ENCODE results near the gene PCDHB16.
A peak's percentile ranks its signal among the peaks of the same experiment; 100 is the strongest.
"Not testable (repeated sequence)": the region's sequence is repeated elsewhere in the genome, so short reads cannot be mapped to it uniquely, and the experiment has no call there.

The PCDHB16 gene

DNA sequence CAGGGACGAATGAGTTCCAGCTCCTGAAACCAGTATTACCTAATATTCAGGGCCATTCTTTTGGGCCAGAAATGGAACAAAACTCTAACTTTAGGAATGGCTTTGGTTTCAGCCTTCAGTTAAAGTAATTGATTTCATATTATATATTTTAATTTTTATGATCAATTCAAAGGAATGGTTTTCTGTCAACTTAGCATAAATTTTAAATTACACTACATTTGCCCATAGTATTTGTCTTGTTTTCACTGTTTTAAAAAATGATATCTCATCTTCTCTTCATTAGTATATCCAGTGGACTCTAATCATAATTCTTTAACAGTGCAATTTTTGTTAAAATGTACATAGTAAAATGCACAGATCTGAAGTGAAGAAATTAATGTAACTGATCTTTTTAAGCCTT is 1.9 kb upstream of the PCDHB16 start:
- H3K9ac ChIP-seq (ENCODE audit: low read depth in 1 of 2, low read length in 2 of 2): no peak overlapping the region
- H3K9me3 ChIP-seq (ENCODE audit: control insufficient read depth in 2 of 2, low read length in 2 of 2): peaks cover 3 to 18% of the 10 kb centered on the region in 2 donors
- no peaks in the 10 kb centered on the region for H3K36me3 ChIP-seq (ENCODE audit: control insufficient read depth in 2 of 2, insufficient read depth in 2 of 2, low read length in 2 of 2)
- no peaks in the 10 kb centered on the region for H3K27me3 ChIP-seq (ENCODE audit: control insufficient read depth in 2 of 2, insufficient read depth in 2 of 2, low read length in 2 of 2)
- H3K27ac ChIP-seq (ENCODE audit: low read depth in 2 of 2, low read length in 2 of 2): no peak overlapping the region
- H3K4me1 ChIP-seq (ENCODE audit: control insufficient read depth in 2 of 2, insufficient read depth in 2 of 2, low read length in 2 of 2): no peaks in the 10 kb centered on the region
- no peak overlapping the region for H3K4me3 ChIP-seq (ENCODE audit: low read length in 2 of 2)

DNA sequence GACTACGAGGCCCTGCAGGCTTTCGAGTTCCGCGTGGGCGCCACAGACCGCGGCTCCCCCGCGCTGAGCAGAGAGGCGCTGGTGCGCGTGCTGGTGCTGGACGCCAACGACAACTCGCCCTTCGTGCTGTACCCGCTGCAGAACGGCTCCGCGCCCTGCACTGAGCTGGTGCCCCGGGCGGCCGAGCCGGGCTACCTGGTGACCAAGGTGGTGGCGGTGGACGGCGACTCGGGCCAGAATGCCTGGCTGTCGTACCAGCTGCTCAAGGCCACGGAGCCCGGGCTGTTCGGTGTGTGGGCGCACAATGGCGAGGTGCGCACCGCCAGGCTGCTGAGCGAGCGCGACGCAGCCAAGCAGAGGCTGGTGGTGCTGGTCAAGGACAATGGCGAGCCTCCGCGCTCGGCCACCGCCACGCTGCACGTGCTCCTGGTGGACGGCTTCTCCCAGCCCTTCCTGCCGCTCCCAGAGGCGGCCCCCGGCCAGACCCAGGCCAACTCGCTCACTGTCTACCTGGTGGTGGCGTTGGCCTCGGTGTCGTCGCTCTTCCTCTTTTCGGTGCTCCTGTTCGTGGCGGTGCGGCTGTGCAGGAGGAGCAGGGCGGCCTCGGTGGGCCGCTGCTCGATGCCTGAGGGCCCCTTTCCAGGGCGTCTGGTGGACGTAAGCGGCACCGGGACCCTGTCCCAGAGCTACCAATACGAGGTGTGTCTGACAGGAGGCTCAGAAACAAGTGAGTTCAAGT is 2.1 kb downstream of the PCDHB16 start:
- H3K9me3 ChIP-seq (ENCODE audit: control insufficient read depth in 2 of 2, low read length in 2 of 2): not testable (repeated sequence)

DNA sequence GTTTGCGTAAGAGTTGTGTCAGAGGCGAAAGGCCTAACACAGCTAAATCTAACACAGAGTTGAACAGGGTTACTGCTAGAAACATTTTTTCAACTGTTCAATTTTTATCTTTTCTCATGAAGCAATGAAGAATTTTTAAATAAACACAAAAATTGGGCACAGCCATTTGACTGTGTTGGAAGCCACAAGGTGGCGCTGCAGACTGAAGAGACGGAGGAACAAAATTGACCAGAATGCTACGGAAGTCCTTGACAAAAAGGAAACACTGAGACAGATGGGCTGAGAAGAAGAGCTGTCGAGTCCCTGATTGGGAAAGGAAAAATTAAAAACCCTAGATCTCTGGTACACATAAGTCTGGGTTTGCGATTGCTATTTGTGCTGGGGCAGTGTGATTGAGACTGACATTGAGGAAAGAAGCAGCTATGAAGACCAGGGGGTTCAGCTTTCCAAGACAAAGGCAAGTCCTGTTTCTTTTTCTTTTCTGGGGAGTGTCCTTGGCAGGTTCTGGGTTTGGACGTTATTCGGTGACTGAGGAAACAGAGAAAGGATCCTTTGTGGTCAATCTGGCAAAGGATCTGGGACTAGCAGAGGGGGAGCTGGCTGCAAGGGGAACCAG is 4.8 kb downstream of the PCDHB16 start, which contains the start of gene PCDHB9:
PCDHB9 (plus strand) TSS at position 265 of the 616 bp plus-strand sequence; CDS start at position 423, 158 bp downstream.
- Histone ChIP-seq H3K4me3 (ENCODE audit: low read length in 2 of 2) (peak within 1 kb of the TSS in 1 of 2 donors; percentile 45), H3K9ac (ENCODE audit: low read depth in 1 of 2, low read length in 2 of 2) (no peak within 1 kb of the TSS), H3K4me1 (ENCODE audit: control insufficient read depth in 2 of 2, insufficient read depth in 2 of 2, low read length in 2 of 2) (no peaks in the 10 kb centered on the region), H3K27me3 (ENCODE audit: control insufficient read depth in 2 of 2, insufficient read depth in 2 of 2, low read length in 2 of 2) (no peaks in the 10 kb centered on the region), H3K9me3 (ENCODE audit: control insufficient read depth in 2 of 2, low read length in 2 of 2) (peaks cover 0 to 3% of the 10 kb centered on the region in 2 donors), H3K27ac (ENCODE audit: low read depth in 2 of 2, low read length in 2 of 2) (no peak within 1 kb of the TSS), H3K36me3 (ENCODE audit: control insufficient read depth in 2 of 2, insufficient read depth in 2 of 2, low read length in 2 of 2) (no peaks in the 10 kb centered on the region)

More for the DNA sequence above, 2.1 kb downstream of the PCDHB16 start:
- not testable (repeated sequence) for H3K4me3 ChIP-seq (ENCODE audit: low read length in 2 of 2); H3K9ac ChIP-seq (ENCODE audit: low read depth in 1 of 2, low read length in 2 of 2); H3K36me3 ChIP-seq (ENCODE audit: control insufficient read depth in 2 of 2, insufficient read depth in 2 of 2, low read length in 2 of 2); H3K27ac ChIP-seq (ENCODE audit: low read depth in 2 of 2, low read length in 2 of 2); H3K27me3 ChIP-seq (ENCODE audit: control insufficient read depth in 2 of 2, insufficient read depth in 2 of 2, low read length in 2 of 2); H3K4me1 ChIP-seq (ENCODE audit: control insufficient read depth in 2 of 2, insufficient read depth in 2 of 2, low read length in 2 of 2)

DNA sequence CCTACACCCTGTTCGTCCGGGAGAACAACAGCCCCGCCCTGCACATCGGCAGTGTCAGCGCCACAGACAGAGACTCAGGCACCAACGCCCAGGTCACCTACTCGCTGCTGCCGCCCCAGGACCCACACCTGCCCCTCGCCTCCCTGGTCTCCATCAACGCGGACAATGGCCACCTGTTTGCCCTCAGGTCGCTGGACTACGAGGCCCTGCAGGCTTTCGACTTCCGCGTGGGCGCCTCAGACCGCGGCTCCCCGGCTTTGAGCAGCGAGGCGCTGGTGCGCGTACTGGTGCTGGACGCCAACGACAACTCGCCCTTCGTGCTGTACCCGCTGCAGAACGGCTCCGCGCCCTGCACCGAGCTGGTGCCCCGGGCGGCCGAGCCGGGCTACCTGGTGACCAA is 6.5 kb downstream of the PCDHB16 start:
- H3K9me3 ChIP-seq (ENCODE audit: control insufficient read depth in 2 of 2, low read length in 2 of 2); H3K4me1 ChIP-seq (ENCODE audit: control insufficient read depth in 2 of 2, insufficient read depth in 2 of 2, low read length in 2 of 2); H3K27ac ChIP-seq (ENCODE audit: low read depth in 2 of 2, low read length in 2 of 2); H3K36me3 ChIP-seq (ENCODE audit: control insufficient read depth in 2 of 2, insufficient read depth in 2 of 2, low read length in 2 of 2); H3K9ac ChIP-seq (ENCODE audit: low read depth in 1 of 2, low read length in 2 of 2); H3K4me3 ChIP-seq (ENCODE audit: low read length in 2 of 2); H3K27me3 ChIP-seq (ENCODE audit: control insufficient read depth in 2 of 2, insufficient read depth in 2 of 2, low read length in 2 of 2): not testable (repeated sequence)

DNA sequence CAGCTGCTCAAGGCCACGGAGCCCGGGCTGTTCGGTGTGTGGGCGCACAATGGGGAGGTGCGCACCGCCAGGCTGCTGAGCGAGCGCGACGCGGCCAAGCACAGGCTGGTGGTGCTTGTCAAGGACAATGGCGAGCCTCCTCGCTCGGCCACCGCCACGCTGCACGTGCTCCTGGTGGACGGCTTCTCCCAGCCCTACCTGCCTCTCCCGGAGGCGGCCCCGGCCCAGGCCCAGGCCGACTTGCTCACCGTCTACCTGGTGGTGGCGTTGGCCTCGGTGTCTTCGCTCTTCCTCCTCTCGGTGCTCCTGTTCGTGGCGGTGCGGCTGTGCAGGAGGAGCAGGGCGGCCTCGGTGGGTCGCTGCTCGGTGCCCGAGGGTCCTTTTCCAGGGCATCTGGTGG is 6.9 kb downstream of the PCDHB16 start:
- H3K9ac ChIP-seq (ENCODE audit: low read depth in 1 of 2, low read length in 2 of 2): not testable (repeated sequence)

DNA sequence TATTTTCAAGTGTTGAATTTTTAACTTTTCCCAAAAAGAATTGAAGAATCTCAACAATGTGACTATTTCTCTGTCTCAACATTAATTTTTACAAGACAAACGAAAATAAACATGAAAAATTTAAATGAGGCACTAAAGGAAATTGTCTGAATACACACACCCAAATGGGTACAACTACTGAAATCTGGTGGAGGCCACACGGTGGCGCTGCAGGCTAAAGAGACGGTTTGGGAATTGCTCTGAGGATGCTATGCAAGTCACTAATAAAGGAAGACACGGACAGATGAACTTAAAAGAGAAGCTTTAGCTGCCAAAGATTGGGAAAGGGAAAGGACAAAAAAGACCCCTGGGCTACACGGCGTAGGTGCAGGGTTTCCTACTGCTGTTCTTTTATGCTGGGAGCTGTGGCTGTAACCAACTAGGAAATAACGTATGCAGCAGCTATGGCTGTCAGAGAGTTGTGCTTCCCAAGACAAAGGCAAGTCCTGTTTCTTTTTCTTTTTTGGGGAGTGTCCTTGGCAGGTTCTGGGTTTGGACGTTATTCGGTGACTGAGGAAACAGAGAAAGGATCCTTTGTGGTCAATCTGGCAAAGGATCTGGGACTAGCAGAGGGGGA is 10.0 kb downstream of the PCDHB16 start, which contains the start of gene PCDHB10:
PCDHB10 (plus strand) TSS at position 244 of the 616 bp plus-strand sequence; CDS start at position 444, 200 bp downstream.
- H3K27me3 ChIP-seq (ENCODE audit: control insufficient read depth in 2 of 2, insufficient read depth in 2 of 2, low read length in 2 of 2): no peaks in the 10 kb centered on the region
- H3K4me1 ChIP-seq (ENCODE audit: control insufficient read depth in 2 of 2, insufficient read depth in 2 of 2, low read length in 2 of 2): no peaks in the 10 kb centered on the region
- H3K9me3 ChIP-seq (ENCODE audit: control insufficient read depth in 2 of 2, low read length in 2 of 2): peaks cover 2 to 6% of the 10 kb centered on the region in 2 donors
- H3K36me3 ChIP-seq (ENCODE audit: control insufficient read depth in 2 of 2, insufficient read depth in 2 of 2, low read length in 2 of 2): no peaks in the 10 kb centered on the region
- H3K4me3 ChIP-seq (ENCODE audit: low read length in 2 of 2): peak within 1 kb of the TSS in 1 of 2 donors; percentile 44
- H3K27ac ChIP-seq (ENCODE audit: low read depth in 2 of 2, low read length in 2 of 2): no peak within 1 kb of the TSS
- no peak within 1 kb of the TSS for H3K9ac ChIP-seq (ENCODE audit: low read depth in 1 of 2, low read length in 2 of 2)

More for the DNA sequence above, 6.9 kb downstream of the PCDHB16 start:
- not testable (repeated sequence) for H3K4me1 ChIP-seq (ENCODE audit: control insufficient read depth in 2 of 2, insufficient read depth in 2 of 2, low read length in 2 of 2); H3K9me3 ChIP-seq (ENCODE audit: control insufficient read depth in 2 of 2, low read length in 2 of 2); H3K4me3 ChIP-seq (ENCODE audit: low read length in 2 of 2); H3K36me3 ChIP-seq (ENCODE audit: control insufficient read depth in 2 of 2, insufficient read depth in 2 of 2, low read length in 2 of 2); H3K27ac ChIP-seq (ENCODE audit: low read depth in 2 of 2, low read length in 2 of 2); H3K27me3 ChIP-seq (ENCODE audit: control insufficient read depth in 2 of 2, insufficient read depth in 2 of 2, low read length in 2 of 2)

DNA sequence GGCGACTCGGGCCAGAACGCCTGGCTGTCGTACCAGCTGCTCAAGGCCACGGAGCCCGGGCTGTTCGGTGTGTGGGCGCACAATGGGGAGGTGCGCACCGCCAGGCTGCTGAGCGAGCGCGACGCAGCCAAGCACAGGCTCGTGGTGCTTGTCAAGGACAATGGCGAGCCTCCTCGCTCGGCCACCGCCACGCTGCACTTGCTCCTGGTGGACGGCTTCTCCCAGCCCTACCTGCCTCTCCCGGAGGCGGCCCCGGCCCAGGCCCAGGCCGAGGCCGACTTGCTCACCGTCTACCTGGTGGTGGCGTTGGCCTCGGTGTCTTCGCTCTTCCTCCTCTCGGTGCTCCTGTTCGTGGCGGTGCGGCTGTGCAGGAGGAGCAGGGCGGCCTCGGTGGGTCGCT is 12.1 kb downstream of the PCDHB16 start:
- not testable (repeated sequence) for H3K36me3 ChIP-seq (ENCODE audit: control insufficient read depth in 2 of 2, insufficient read depth in 2 of 2, low read length in 2 of 2); H3K27me3 ChIP-seq (ENCODE audit: control insufficient read depth in 2 of 2, insufficient read depth in 2 of 2, low read length in 2 of 2); H3K27ac ChIP-seq (ENCODE audit: low read depth in 2 of 2, low read length in 2 of 2); H3K4me3 ChIP-seq (ENCODE audit: low read length in 2 of 2); H3K4me1 ChIP-seq (ENCODE audit: control insufficient read depth in 2 of 2, insufficient read depth in 2 of 2, low read length in 2 of 2); H3K9me3 ChIP-seq (ENCODE audit: control insufficient read depth in 2 of 2, low read length in 2 of 2); H3K9ac ChIP-seq (ENCODE audit: low read depth in 1 of 2, low read length in 2 of 2)

DNA sequence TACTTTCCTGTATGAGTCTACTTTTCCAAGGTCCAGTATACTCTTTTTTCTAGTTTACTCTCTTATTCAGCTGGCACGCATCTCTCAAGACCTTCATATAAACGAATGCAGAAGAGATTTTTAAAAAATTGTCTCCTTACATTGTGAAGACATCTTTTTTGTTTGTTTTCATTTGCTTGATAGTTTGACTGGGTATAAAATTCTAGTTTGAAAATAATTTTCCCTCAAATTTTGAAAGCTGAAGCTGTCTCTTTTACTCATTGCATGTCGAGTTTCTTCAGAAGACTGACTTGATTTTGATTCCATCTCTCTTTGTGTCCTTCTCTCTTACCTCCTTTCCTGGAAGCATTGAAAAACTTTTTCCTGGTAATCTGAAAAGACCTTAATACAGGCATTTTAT is 14.2 kb downstream of the PCDHB16 start:
- no peaks in the 10 kb centered on the region for H3K27me3 ChIP-seq (ENCODE audit: control insufficient read depth in 2 of 2, insufficient read depth in 2 of 2, low read length in 2 of 2)
- H3K4me3 ChIP-seq (ENCODE audit: low read length in 2 of 2): no peak overlapping the region
- no peaks in the 10 kb centered on the region for H3K4me1 ChIP-seq (ENCODE audit: control insufficient read depth in 2 of 2, insufficient read depth in 2 of 2, low read length in 2 of 2)
- H3K9me3 ChIP-seq (ENCODE audit: control insufficient read depth in 2 of 2, low read length in 2 of 2): peaks cover 6 to 9% of the 10 kb centered on the region in 2 donors
- no peak overlapping the region for H3K27ac ChIP-seq (ENCODE audit: low read depth in 2 of 2, low read length in 2 of 2)
- H3K9ac ChIP-seq (ENCODE audit: low read depth in 1 of 2, low read length in 2 of 2): no peak overlapping the region
- H3K36me3 ChIP-seq (ENCODE audit: control insufficient read depth in 2 of 2, insufficient read depth in 2 of 2, low read length in 2 of 2): no peaks in the 10 kb centered on the region

DNA sequence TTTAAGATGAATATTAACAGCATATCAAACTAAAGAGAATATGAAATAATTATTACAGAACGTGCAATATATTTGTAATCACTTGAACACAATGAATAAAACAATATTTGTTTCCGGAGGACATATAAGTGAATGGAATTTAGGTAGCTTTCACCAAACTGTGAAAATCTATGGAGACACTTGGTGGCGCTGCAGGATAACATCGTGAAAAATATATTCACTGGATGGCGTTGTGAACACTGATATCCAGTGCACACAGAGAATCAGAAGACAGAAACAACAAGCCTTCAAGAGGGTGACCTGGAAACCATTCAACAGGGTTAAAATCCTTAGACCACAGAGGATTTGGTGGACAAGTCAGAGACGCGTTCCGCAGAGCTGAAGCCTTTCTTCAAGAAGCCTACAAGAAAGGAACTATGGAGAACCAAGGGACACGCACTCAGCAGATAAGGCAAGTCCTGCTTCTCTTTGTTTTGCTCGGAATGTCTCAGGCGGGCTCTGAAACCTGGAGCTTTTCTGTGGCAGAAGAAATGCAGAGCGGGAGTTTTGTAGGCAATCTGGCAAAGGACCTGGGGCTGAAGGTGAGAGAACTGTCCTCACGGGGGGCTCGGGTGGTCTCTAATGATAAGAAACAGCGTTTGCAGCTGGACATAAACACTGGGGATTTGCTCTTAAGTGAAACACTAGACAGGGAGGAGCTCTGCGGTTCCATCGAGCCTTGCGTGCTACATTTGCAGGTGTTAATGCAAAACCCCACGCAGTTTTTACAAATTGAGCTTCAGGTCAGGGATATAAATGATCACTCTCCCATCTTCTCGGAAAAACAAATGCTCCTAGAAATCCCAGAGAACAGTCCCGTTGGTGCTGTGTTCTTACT is 17.4 kb downstream of the PCDHB16 start, which contains the start of gene PCDHB11:
PCDHB11 (plus strand) TSS at position 269 of the 877 bp plus-strand sequence; CDS start at position 417, 148 bp downstream.
- H3K27me3 ChIP-seq (ENCODE audit: control insufficient read depth in 2 of 2, insufficient read depth in 2 of 2, low read length in 2 of 2): no peaks in the 10 kb centered on the region
- no peak within 1 kb of the TSS for H3K9ac ChIP-seq (ENCODE audit: low read depth in 1 of 2, low read length in 2 of 2)
- H3K4me3 ChIP-seq (ENCODE audit: low read length in 2 of 2): peak within 1 kb of the TSS; percentile 8 to 11
- H3K27ac ChIP-seq (ENCODE audit: low read depth in 2 of 2, low read length in 2 of 2): no peak within 1 kb of the TSS
- H3K4me1 ChIP-seq (ENCODE audit: control insufficient read depth in 2 of 2, insufficient read depth in 2 of 2, low read length in 2 of 2): no peaks in the 10 kb centered on the region
- peaks cover 4 to 6% of the 10 kb centered on the region in 2 donors for H3K9me3 ChIP-seq (ENCODE audit: control insufficient read depth in 2 of 2, low read length in 2 of 2)
- no peaks in the 10 kb centered on the region for H3K36me3 ChIP-seq (ENCODE audit: control insufficient read depth in 2 of 2, insufficient read depth in 2 of 2, low read length in 2 of 2)
